Upper lobe of left lung (tissue), 4 donors: ENCODE data around the gene DNPEP.

Experiments used
- EP300 ChIP-seq, 4 donors: sonication (generic); formaldehyde crosslinking; IDR thresholded peaks; one replicate each; pipeline ENCODE4 v1.5.1; 2017; ENCODE audit warnings: antibody characterized with exemption in 4 of 4, control low read depth in 2 of 4
- POLR2A ChIP-seq, 4 donors: fragments of 450-650 bp; IDR thresholded peaks; one replicate each; pipeline ENCODE4 v1.5.1; 2016 to 2017; ENCODE audit warnings: antibody characterized with exemption in 4 of 4, mild to moderate bottlenecking in 2 of 4
- POLR2AphosphoS5 ChIP-seq, 2 donors: sonication (generic); formaldehyde crosslinking; IDR thresholded peaks; one replicate each; pipeline ENCODE4 v1.5.1; 2017; ENCODE audit warnings: antibody characterized with exemption in 2 of 2
- TF ChIP-seq, protein P1 (sequence below), 6 experiments: fragments of 450-650 bp in 4 of 6; fragments of 200-600 bp in 2 of 6; sonication (generic) in 2 of 6; IDR thresholded peaks; one replicate each; pipeline ENCODE4 v1.5.1; 2016 to 2019; ENCODE audit warnings: antibody characterized with exemption in 6 of 6

DNA sequence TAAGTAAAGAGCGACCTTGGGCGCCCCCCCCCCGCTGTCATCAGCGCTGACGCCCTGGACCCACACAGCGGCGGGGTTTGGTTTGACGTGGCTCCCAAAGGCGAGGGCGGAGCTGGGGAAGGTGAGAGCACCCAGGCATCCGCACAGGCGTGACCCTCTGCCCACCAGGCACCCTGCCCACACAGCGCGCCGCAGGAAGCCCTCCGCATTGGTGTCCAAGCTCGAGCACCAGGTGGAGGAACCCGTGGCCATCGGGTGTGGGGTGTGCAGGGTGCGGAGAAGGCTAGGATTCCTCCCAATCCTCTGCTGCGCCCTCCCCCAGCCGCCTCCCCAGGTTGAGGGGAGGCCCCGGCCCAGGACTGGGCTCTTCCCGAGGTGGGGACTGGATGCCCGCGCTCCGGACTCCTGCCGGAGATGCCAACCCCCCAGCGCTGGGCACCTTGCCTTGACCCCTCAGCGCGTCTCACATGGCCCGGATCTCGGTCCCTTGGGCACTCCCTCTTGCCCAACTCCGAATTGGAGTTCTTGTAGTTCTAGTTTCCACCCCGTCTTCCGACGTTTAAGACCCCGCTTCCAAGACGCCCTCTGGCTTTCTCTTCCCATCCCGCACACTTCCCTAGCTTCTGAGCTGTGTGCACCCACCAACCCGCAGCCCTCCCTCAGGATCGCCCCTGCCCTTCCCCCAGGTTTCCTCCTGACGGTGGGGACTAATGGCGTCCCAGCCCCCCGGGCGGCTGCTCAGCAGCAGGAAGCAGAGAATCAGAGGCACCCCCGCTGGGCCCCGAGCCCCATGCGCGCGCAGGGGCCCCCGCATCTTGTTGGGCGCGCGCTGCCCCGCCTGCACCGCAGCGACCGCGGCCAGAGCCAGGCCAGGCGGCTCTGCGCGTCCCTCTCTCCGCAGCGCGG lies 29.3 kb downstream of the DNPEP start:
- TF ChIP-seq, protein P1, sequence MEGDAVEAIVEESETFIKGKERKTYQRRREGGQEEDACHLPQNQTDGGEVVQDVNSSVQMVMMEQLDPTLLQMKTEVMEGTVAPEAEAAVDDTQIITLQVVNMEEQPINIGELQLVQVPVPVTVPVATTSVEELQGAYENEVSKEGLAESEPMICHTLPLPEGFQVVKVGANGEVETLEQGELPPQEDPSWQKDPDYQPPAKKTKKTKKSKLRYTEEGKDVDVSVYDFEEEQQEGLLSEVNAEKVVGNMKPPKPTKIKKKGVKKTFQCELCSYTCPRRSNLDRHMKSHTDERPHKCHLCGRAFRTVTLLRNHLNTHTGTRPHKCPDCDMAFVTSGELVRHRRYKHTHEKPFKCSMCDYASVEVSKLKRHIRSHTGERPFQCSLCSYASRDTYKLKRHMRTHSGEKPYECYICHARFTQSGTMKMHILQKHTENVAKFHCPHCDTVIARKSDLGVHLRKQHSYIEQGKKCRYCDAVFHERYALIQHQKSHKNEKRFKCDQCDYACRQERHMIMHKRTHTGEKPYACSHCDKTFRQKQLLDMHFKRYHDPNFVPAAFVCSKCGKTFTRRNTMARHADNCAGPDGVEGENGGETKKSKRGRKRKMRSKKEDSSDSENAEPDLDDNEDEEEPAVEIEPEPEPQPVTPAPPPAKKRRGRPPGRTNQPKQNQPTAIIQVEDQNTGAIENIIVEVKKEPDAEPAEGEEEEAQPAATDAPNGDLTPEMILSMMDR (IDR thresholded peaks at IDR 0.05) = no peak
- no peak for TF ChIP-seq POLR2AphosphoS5 (IDR thresholded peaks at IDR 0.05)
- no peak for TF ChIP-seq POLR2A (IDR thresholded peaks at IDR 0.05)
- no peak for TF ChIP-seq EP300 (IDR thresholded peaks at IDR 0.05)
